GM12801 (cell line): ENCODE measurements around the gene CAPN9.

ENCODE experiments used
- CTCF ChIP-seq: IDR thresholded peaks from one replicate; pipeline ENCODE4 v1.5.1; 2011; ENCODE audit warnings: control low read depth; ENCODE audit not compliant: insufficient read length; ENCODE audit errors: extremely low read depth

CAPN9 gene

DNA sequence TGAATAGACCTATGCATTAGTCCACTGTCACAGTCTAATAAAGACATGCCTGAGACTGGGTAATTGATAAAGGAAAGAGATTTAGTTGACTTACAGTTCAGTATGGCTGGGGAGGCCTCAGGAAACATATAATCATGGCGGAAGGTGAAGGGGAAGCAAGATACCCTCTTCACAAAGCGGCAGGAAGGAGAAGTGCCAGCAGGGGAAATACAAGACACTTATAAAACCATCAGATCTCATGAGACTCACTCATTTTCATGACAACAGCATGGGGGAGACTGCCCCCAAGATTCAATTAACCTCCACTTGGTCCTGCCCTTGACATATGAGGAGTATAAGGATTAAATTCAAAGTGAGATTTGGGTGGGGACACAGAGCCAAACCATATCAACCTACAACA, 59.4 kb downstream of the CAPN9 start:
- TF ChIP-seq CTCF = no peak

DNA sequence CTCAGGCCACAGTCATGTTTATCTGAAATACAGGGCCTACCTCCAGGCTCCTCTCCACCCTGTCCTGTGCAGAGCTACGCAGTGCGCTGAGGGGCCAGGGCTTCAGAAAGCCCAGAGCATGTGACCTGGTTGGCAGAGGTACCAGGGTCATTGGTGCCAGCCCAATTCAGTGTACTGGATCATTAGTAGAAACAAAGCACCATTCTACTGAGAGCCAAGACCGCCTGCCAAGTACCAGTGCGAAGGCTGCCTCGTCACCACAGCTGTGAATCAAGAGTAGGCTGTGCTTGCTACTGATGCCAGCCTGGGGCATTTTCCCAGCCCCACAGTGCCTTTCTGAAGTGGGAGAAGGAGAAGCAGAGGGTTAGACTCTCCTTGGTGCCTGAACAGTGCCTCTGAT, 59.8 kb downstream of the CAPN9 start:
- TF ChIP-seq CTCF = no peak

GRCh38 chr1:230807561-230808280, 60.5 kb downstream of the CAPN9 start:
- no peak for TF ChIP-seq CTCF

GRCh38 chr1:230808281-230808872, 61.2 kb downstream of the CAPN9 start:
- TF ChIP-seq CTCF = no peak

DNA sequence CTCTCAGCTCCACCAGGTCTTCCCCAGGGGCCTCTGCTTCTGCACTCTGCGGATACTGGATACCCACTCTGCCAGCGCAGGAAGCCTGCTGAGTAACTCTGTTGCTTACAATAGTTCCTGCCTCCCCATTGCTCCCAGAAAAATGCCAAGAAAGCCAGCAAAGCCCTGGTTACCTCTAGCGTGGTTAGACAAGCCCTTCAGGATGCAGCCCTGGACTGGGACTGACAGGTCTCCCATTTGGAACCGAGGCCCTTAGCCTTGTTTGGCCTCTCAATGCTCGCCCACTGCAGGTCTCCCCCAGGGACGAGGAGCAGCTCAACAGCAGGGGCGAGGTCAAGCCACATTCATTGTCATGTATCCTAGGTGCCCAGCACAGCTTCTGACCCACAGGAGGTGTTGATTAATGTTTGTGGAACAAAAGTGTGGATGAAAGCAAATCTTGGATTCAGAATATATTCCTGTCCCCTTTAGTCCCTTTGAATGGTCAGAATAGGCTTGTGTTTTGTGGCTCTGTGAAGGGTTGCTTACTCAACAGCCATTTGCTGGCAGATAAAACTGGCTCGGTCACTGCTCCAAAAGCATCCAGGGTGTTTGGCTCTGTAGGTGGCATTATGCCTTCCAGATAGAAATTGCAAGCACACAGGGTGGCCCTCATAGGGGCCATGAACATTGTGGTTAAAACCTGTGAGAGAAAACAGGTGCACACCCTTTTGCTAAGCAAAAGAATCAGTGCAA, 62.2 kb downstream of the CAPN9 start:
- no peak for TF ChIP-seq CTCF

DNA sequence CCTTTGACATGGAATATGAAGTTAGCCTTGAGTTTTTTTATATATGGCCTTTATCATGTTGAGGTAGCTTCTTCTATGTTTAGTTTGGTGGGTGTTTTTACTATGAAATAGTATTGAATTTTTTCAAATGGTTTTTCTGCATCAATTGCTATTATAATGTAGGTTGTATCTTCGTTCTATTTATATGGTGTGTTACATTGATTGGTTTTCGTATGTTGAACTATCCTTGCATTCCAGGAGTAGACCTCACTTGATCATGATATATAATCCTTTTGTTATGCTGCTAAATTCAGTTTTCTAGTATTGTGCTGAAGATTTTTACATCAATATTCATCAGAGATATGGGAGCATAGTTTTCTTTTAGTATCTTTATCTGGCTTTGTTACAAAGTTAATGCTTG, 65.4 kb downstream of the CAPN9 start:
- TF ChIP-seq CTCF = no peak

DNA sequence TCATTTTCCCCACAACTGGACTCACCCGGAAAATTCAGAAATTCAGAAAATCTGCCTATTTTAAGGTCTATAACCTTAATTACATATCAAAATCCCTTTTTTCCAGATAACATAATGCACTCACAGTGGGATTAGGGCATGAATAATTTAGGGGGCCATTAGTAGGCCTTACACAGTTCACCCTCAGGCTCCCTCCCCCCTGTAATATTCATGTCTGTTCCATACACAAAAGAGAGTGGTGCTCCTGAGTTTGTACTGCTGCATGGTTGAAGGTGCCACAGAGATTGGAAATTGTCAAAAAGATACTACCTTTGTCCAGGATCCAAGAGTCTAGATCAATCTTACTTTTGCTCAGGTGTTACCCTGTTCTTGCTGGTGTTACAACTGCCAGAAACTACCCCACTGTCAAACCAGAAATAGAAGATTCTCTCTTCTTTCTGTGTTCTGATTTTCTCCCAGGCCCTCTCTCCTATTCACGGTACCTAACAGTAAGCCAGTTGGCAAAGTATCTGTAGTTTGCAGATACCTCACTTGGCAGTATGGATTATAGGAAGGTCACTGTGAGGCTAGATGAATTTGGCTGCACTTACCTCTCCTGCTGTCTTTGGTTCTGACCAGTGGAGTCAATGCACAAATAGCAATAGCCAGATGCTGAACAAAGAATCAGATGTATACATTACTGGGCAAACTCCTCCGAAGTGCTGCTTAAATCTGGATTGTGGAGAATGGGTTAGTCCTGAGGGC, 67.9 kb downstream of the CAPN9 start:
- TF ChIP-seq CTCF = no peak
